Liver (tissue), 3 donors: Measurements from ENCODE around the gene RNU6-9.

Experiments used
- ATF3 ChIP-seq: IDR thresholded peaks from 2 replicates; pipeline ENCODE4 v1.6.1; 2016; ENCODE audit warnings: antibody characterized with exemption
- CTCF ChIP-seq: fragments of 150-350 bp; IDR thresholded peaks from 2 replicates; pipeline ENCODE4 v1.5.1; 2017; ENCODE audit warnings: improper control_type of control experiment, low read depth, low read length; ENCODE audit not compliant: missing input control
- GABPA ChIP-seq, 2 donors: IDR thresholded peaks in 1 of 2; conservative IDR thresholded peaks in 1 of 2; 2 replicates each; pipeline ENCODE4 v1.6.1; 2016; ENCODE audit warnings: antibody characterized with exemption in 2 of 2, mild to moderate bottlenecking in 1 of 2, moderate library complexity in 1 of 2
- MAX ChIP-seq: IDR thresholded peaks from 2 replicates; pipeline ENCODE4 v1.6.1; 2016; ENCODE audit warnings: antibody characterized with exemption
- RAD21 ChIP-seq, 2 donors: IDR thresholded peaks; 2 replicates each; pipeline ENCODE4 v1.6.1; 2016; ENCODE audit warnings: antibody characterized with exemption in 2 of 2, mild to moderate bottlenecking in 2 of 2
- REST ChIP-seq: IDR thresholded peaks from 2 replicates; pipeline ENCODE4 v1.6.1; 2016; ENCODE audit warnings: antibody characterized with exemption, mild to moderate bottlenecking
- SP1 ChIP-seq: IDR thresholded peaks from 2 replicates; pipeline ENCODE4 v1.6.1; 2018; ENCODE audit warnings: antibody characterized with exemption, mild to moderate bottlenecking
- YY1 ChIP-seq: IDR thresholded peaks from 2 replicates; pipeline ENCODE4 v1.6.1; 2016; ENCODE audit warnings: antibody characterized with exemption, mild to moderate bottlenecking
- donor health status: healthy.
- donor health status: healthy.

- TF ChIP-seq CTCF (no peak), YY1 (no peak), REST (no peak), SP1 (no peak), ATF3 (no peak), MAX (no peak), RAD21 (IDR thresholded peaks at IDR 0.05) (no peak), GABPA (IDR thresholded peaks at IDR 0.05 in 1 of 2, conservative IDR thresholded peaks at IDR 0.05 in 1 of 2) (no peak)
Observed at GRCh38 chr19:843836-844545, 49.3 kb upstream of the RNU6-9 start.
